Astrocyte (in vitro differentiated cells and primary cell): Measurements from ENCODE around the gene MCCD1. TPM values are rescaled to one million over a fixed set of nuclear protein-coding genes. Genes with fewer than 3 reads are reported as not detected.

Source experiments
- DNase-seq: peaks from one replicate; pipeline ENCODE4 v3.0.0-alpha.2; 2010; ENCODE audit warnings: low read depth
- FAIRE-seq: peaks from 2 replicates; lab custom pipeline; 2011; peaks lifted over from hg19 to GRCh38; lab: Jason Lieb, UNC
- H2AFZ ChIP-seq: 2 replicates; pipeline ENCODE4 v1.6.0; 2012; ENCODE audit warnings: low read depth, low read length, inconsistent platforms
- H3K27ac ChIP-seq: 2 replicates; pipeline ENCODE4 v1.5.1; 2011; ENCODE audit warnings: low read depth, low read length, inconsistent platforms
- H3K27me3 ChIP-seq: 2 replicates; pipeline ENCODE4 v1.6.0; 2011; ENCODE audit warnings: low read length, inconsistent platforms; ENCODE audit not compliant: insufficient read depth
- H3K36me3 ChIP-seq: 2 replicates; pipeline ENCODE4 v1.5.1; 2011; ENCODE audit warnings: low read length, inconsistent platforms; ENCODE audit not compliant: insufficient read depth
- H3K4me1 ChIP-seq: 2 replicates; pipeline ENCODE4 v1.5.1; 2011; ENCODE audit warnings: low read length, inconsistent platforms; ENCODE audit not compliant: insufficient read depth
- H3K4me2 ChIP-seq: 2 replicates; pipeline ENCODE4 v1.6.0; 2012; ENCODE audit warnings: low read length, inconsistent platforms
- H3K4me3 ChIP-seq: 2 replicates; pipeline ENCODE4 v1.5.1; 2011; ENCODE audit warnings: low read depth, mild to moderate bottlenecking, low read length, inconsistent platforms; ENCODE audit not compliant: insufficient read depth
- H3K79me2 ChIP-seq: 2 replicates; pipeline ENCODE4 v1.6.0; 2012; ENCODE audit warnings: mild to moderate bottlenecking, low read length, inconsistent platforms; ENCODE audit not compliant: insufficient read depth
- H3K9ac ChIP-seq: 2 replicates; pipeline ENCODE4 v1.6.0; 2012; ENCODE audit warnings: mild to moderate bottlenecking, low read length, inconsistent platforms
- H3K9me3 ChIP-seq: 2 replicates; pipeline ENCODE4 v1.5.1; 2012; ENCODE audit warnings: low read depth, mild to moderate bottlenecking, low read length, inconsistent platforms; ENCODE audit not compliant: insufficient read depth
- H4K20me1 ChIP-seq: 2 replicates; pipeline ENCODE4 v1.6.0; 2012; ENCODE audit warnings: low read length, inconsistent platforms; ENCODE audit not compliant: insufficient read depth
- H3K27ac Mint-ChIP-seq: one replicate; pipeline ENCODE4 v1.8.0; 2021; ENCODE audit warnings: mild to moderate bottlenecking, mixed read lengths; ENCODE audit not compliant: unreplicated experiment
- H3K27me3 Mint-ChIP-seq: one replicate; pipeline ENCODE4 v1.8.0; 2021; ENCODE audit warnings: low read depth, mixed read lengths; ENCODE audit not compliant: unreplicated experiment
- H3K36me3 Mint-ChIP-seq: one replicate; pipeline ENCODE4 v1.8.0; 2021; ENCODE audit warnings: low read depth, mixed read lengths; ENCODE audit not compliant: unreplicated experiment
- H3K4me1 Mint-ChIP-seq: one replicate; pipeline ENCODE4 v1.8.0; 2021; ENCODE audit warnings: low read depth, mixed read lengths; ENCODE audit not compliant: unreplicated experiment
- H3K4me3 Mint-ChIP-seq: one replicate; pipeline ENCODE4 v1.8.0; 2021; ENCODE audit warnings: mild to moderate bottlenecking, moderate library complexity, mixed read lengths; ENCODE audit not compliant: unreplicated experiment
- H3K9me3 Mint-ChIP-seq: one replicate; pipeline ENCODE4 v1.8.0; 2021; ENCODE audit warnings: mild to moderate bottlenecking, mixed read lengths; ENCODE audit not compliant: unreplicated experiment
- CTCF ChIP-seq: IDR thresholded peaks from 2 replicates; pipeline ENCODE4 v1.5.1; 2011; ENCODE audit warnings: low read depth, mild to moderate bottlenecking, inconsistent platforms, low read length, moderate library complexity; ENCODE audit not compliant: insufficient read depth
- EZH2 ChIP-seq: IDR thresholded peaks from 2 replicates; pipeline ENCODE4 v1.6.1; 2012; ENCODE audit warnings: mild to moderate bottlenecking, low read length, inconsistent platforms; ENCODE audit not compliant: insufficient read depth
- total RNA-seq: library from RNA; stranded (reverse); gene quantifications from 2 replicates; pipeline ENCODE4 v1.2.1, GENCODE V29; 2021

The MCCD1 gene
- total RNA-seq, 1 donor from 2014 or later, result not detected

DNA sequence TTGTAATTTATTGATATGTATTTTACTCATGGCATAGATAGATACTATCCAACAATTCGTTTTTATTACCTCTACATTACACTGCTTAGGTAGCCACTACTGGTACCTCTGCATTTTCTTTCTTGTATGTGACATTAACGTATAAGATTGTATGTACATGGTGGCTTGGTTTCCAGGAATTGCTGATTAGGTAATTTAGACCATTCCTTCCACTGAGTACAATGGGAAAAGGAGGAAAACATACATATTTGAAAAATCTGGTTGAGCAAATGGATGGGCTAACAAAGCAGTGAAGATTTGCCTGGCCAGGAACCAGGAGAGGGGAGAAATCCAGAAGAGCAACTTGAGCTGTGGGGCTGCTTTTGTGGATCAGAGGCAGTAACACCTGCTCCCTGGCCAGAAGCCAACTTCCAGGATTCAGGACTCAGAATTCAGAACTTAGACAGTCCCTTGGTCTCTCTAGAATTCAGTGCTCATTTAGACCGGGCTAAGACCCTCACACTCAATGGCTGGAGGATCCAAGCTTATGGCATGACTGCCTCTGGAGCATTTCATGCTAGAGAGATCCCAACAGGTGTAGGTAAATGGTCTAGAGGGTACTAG is 48.7 kb upstream of the MCCD1 start:
- peaks cover 31% of the 10 kb centered on the region for H3K27me3 Mint-ChIP-seq
- no peaks in the 10 kb centered on the region for H3K9me3 Mint-ChIP-seq
- Histone ChIP-seq H3K27me3 (peaks cover 11% of the 10 kb centered on the region), H3K4me3 (no peak overlapping the region), H3K4me2 (no peak overlapping the region), H2AFZ (no peak overlapping the region), H3K79me2 (no peaks in the 10 kb centered on the region), H4K20me1 (no peaks in the 10 kb centered on the region), H3K36me3 (no peaks in the 10 kb centered on the region), H3K4me1 (no peaks in the 10 kb centered on the region), H3K9ac (no peak overlapping the region), H3K9me3 (no peaks in the 10 kb centered on the region), H3K27ac (no peak overlapping the region)
- no peak overlapping the region for H3K27ac Mint-ChIP-seq
- no peaks in the 10 kb centered on the region for H3K36me3 Mint-ChIP-seq
- peaks cover 5% of the 10 kb centered on the region for H3K4me1 Mint-ChIP-seq
- FAIRE-seq (no peak), DNase-seq (no peak)
- TF ChIP-seq CTCF (no peak), EZH2 (no peak)
- H3K4me3 Mint-ChIP-seq, result no peak overlapping the region

GRCh38 chr6:31480574-31480973 is 48.2 kb upstream of the MCCD1 start:
- Mint-ChIP-seq H3K4me1 (peaks cover 5% of the 10 kb centered on the region), H3K36me3 (no peaks in the 10 kb centered on the region), H3K27ac (no peak overlapping the region), H3K27me3 (peaks cover 31% of the 10 kb centered on the region), H3K9me3 (no peaks in the 10 kb centered on the region), H3K4me3 (no peak overlapping the region)
- DNase-seq, result no peak
- Histone ChIP-seq H3K4me2 (no peak overlapping the region), H3K4me1 (peaks cover 2% of the 10 kb centered on the region), H3K36me3 (no peaks in the 10 kb centered on the region), H3K9ac (no peak overlapping the region), H3K79me2 (no peaks in the 10 kb centered on the region), H3K27ac (no peak overlapping the region), H2AFZ (no peak overlapping the region), H3K9me3 (no peaks in the 10 kb centered on the region), H4K20me1 (no peaks in the 10 kb centered on the region), H3K27me3 (peaks cover 11% of the 10 kb centered on the region), H3K4me3 (no peak overlapping the region)
- FAIRE-seq, result no peak
- TF ChIP-seq CTCF (no peak), EZH2 (no peak)

DNA sequence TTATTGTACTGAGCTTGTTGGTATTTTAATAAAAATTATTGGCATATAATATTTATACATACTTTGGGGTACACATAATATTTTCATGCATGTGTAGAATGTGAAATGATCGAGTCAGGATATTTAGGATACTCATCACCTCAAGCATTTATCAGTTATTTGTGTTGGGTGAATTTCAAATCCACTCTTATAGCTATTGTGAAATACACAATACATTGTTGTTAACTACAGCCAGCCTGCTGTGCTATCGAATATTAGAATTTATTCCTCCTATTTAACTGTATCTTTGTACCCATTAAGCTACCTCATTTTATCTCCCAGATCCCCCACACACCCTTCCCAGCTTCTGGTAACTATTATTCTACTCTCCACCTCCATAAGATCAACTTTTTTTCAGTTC is 45.4 kb upstream of the MCCD1 start:
- H3K4me2 ChIP-seq, result no peak overlapping the region
- H3K4me3 Mint-ChIP-seq, result no peak overlapping the region
- H3K27ac ChIP-seq, result no peak overlapping the region
- DNase-seq (no peak), FAIRE-seq (no peak)
- H3K9ac ChIP-seq, result no peak overlapping the region
- H3K4me3 ChIP-seq, result no peak overlapping the region
- H3K27me3 ChIP-seq, result peaks cover 5% of the 10 kb centered on the region
- no peaks in the 10 kb centered on the region for H3K79me2 ChIP-seq
- no peaks in the 10 kb centered on the region for H3K36me3 Mint-ChIP-seq
- no peaks in the 10 kb centered on the region for H3K36me3 ChIP-seq
- no peak for TF ChIP-seq CTCF
- TF ChIP-seq EZH2, result no peak
- H2AFZ ChIP-seq, result no peak overlapping the region
- peaks cover 2% of the 10 kb centered on the region for H3K4me1 ChIP-seq
- no peak overlapping the region for H3K27ac Mint-ChIP-seq
- peaks cover 3% of the 10 kb centered on the region for H3K9me3 Mint-ChIP-seq
- H3K4me1 Mint-ChIP-seq, result peaks cover 5% of the 10 kb centered on the region
- H3K9me3 ChIP-seq, result no peaks in the 10 kb centered on the region
- peaks cover 14% of the 10 kb centered on the region for H3K27me3 Mint-ChIP-seq
- no peaks in the 10 kb centered on the region for H4K20me1 ChIP-seq
